ENCODE results near the gene EHMT1.

DNA sequence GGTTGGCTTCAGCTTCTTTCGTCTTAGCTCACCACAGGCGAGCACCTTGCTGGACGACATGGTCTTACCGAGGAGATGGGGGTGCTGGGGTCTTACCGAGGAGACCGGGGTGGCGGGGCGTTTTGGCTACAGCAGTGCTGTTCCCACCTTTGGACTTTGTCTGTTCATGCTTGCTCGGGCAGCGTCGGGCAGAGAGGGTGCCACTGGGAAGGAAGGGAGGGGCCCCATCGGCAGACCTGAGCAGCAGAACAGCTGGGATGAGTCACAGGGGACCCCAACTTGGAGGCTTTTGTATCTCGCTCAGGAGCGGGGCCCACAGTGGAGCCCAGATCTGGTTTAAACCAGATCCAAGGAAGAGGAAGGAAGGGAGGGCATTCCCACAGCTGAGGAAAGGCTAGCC, 152.8 kb downstream of the EHMT1 start:
- no peak for TF ChIP-seq TAF1 (IDR thresholded peaks at IDR 0.05; ENCODE audit: borderline replicate concordance, low read depth, low read length)
- TF ChIP-seq POLR2AphosphoS5 (IDR thresholded peaks at IDR 0.05; ENCODE audit: low read depth, low read length): no peak
- no peak for TF ChIP-seq POLR2A (IDR thresholded peaks at IDR 0.05; ENCODE audit: low read depth, low read length)
